GM12864 (cell line): Measurements from ENCODE around the gene FAM110A.
A peak's percentile ranks its signal among the peaks of the same experiment; 100 is the strongest.
"Not testable (repeated sequence)": the region's sequence is repeated elsewhere in the genome, so short reads cannot be mapped to it uniquely, and the experiment has no call there.

ENCODE experiments used
- DNase-seq: peaks from one replicate; pipeline ENCODE4 v3.0.0-alpha.2; 2011; ENCODE audit warnings: low read depth
- H3K4me3 ChIP-seq: 2 replicates; pipeline ENCODE4 v1.5.1; 2011; ENCODE audit warnings: mild to moderate bottlenecking, low read depth, low read length, control low read depth
- CTCF ChIP-seq: IDR thresholded peaks from 2 replicates; pipeline ENCODE4 v1.5.1; 2011; ENCODE audit warnings: low read depth, mild to moderate bottlenecking, moderate library complexity, low read length, control low read depth, inconsistent platforms; ENCODE audit errors: missing control alignments

Gene FAM110A

GRCh38 chr20:805713-806112 is 27.8 kb upstream of the FAM110A start:
- H3K4me3 ChIP-seq: no peak overlapping the region
- no peak for TF ChIP-seq CTCF
- DNase-seq: no peak

GRCh38 chr20:811776-812434 is 21.6 kb upstream of the FAM110A start:
- H3K4me3 ChIP-seq, DNase-seq: not testable (repeated sequence)

GRCh38 chr20:812435-812814 is 21.1 kb upstream of the FAM110A start:
- not testable (repeated sequence) for DNase-seq

GRCh38 chr20:813390-813789 is 20.1 kb upstream of the FAM110A start:
- no peak for TF ChIP-seq CTCF
- no peak for DNase-seq
- no peak overlapping the region for H3K4me3 ChIP-seq

More at GRCh38 chr20:812435-812814, 21.1 kb upstream of the FAM110A start:
- not testable (repeated sequence) for H3K4me3 ChIP-seq

- no peak for TF ChIP-seq CTCF
- no peak overlapping the region for H3K4me3 ChIP-seq
- DNase-seq: no peak
These were observed 18.3 kb upstream of the FAM110A start for GRCh38 chr20:815226-815625.

- no peak overlapping the region for H3K4me3 ChIP-seq
- DNase-seq: no peak
- TF ChIP-seq CTCF: peak; percentile 99
These were observed 17.5 kb upstream of the FAM110A start for GRCh38 chr20:815914-816606.

- no peak for TF ChIP-seq CTCF
- no peak for DNase-seq
- no peak overlapping the region for H3K4me3 ChIP-seq
These were observed 15.4 kb upstream of the FAM110A start for GRCh38 chr20:818001-818664.
